Loucy (cell line): ENCODE data around the gene LRRFIP1.

Experiments used
- CTCF ChIP-seq: fragments of 200-600 bp; sonication (generic); conservative IDR thresholded peaks from 2 replicates; pipeline ENCODE4 v1.5.1; 2014; ENCODE audit warnings: mild to moderate bottlenecking, antibody characterized with exemption, low read length
- EZH2phosphoT487 ChIP-seq: fragments of 200-600 bp; IDR thresholded peaks from 2 replicates; pipeline ENCODE4 v1.6.1; 2018; ENCODE audit warnings: antibody characterized with exemption, mild to moderate bottlenecking, moderate library complexity, borderline replicate concordance

DNA sequence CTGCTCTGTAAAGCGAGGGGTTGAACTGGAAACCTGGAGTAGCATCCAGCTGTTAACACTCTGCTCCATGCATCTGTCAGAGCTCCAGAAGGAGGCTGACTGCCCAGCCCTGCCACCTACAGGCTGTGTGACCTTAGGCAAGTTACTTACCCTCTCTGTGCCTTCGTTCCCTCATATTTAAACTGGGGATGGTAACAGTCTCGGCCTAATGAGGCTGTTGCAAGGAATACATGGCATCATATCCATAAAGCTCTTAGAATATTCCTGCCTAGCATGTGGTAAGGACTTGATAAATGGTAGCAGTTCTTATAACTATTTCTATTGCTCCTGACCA, 80.6 kb downstream of the LRRFIP1 start:
- no peak for TF ChIP-seq CTCF
- no peak for TF ChIP-seq EZH2phosphoT487
